Measurements from ENCODE around the gene ABCC8.

Gene ABCC8

GRCh38 chr11:17505146-17505545 is 28.5 kb upstream of the ABCC8 start:
- no peak for DNase-seq (ENCODE audit: low read depth)

- DNase-seq (ENCODE audit: low read depth) = peak; percentile 70
These were observed 27.9 kb upstream of the ABCC8 start for GRCh38 chr11:17504330-17505107.

GRCh38 chr11:17502630-17503029 is 26.0 kb upstream of the ABCC8 start:
- DNase-seq (ENCODE audit: low read depth) = no peak

DNA sequence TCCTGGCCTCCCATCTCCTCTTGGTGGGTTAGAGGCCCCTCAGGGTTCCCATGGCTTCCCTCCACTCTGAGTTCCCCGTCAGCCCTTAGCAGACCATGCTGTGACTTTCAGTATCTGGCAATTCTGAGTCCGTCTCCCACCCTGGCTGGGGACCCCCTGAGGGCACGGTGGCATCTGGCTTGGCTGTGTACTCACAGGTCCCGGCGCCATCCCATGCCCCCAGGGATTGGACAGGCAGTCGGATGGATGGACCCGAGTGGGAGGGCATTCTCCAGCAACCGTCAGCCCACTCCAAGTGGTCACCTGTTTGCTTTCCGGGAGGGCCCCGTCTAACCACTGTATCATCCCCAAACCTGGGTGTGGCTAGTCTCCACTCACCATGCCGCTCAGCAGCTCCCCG is 24.0 kb upstream of the ABCC8 start:
- no peak for DNase-seq (ENCODE audit: low read depth)

DNA sequence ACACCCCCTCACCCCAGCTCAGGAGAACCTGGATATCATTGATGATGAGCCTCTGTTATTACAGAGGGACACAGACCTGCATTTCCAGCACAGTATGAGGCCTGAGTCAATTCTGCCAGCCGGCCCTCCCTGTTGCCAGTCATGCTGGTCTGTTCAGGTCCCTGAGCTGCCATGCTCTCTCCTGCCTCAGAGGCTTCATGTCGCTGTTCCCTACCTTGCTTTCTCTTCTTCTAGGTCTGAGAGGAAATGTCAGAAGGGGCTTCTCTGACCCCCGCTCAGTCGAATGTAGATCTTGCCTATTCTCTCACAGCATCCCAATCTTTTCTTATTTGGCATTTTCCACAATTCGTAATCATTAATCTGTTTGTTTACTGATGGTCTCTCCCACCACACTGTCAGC is 21.8 kb upstream of the ABCC8 start:
- DNase-seq (ENCODE audit: low read depth) = no peak

- no peak for DNase-seq (ENCODE audit: low read depth)
These were observed 21.4 kb upstream of the ABCC8 start for GRCh38 chr11:17498058-17498457.

- no peak for DNase-seq (ENCODE audit: low read depth)
These were observed 19.8 kb upstream of the ABCC8 start for GRCh38 chr11:17496406-17496805.

DNA sequence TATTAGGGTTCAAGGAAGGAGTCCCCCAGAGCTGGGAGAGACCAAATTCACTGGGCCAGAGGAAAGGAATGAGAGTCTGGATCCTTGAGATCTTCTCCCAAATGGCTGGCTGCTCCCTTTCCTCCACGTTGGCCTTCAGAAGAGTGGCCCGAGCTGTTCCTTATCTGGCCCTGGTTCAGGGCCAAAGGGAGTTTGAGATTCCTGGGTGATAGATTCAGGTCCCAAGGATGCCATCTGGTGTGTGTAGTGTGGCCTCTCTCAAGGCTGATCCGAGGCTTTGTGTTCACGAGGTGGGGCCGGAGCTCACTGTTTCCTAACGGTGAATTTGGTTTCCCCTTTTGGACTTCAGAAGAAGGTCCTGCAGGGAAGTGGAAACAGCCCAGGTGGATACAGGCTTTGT is 17.4 kb upstream of the ABCC8 start:
- no peak for DNase-seq (ENCODE audit: low read depth)

DNA sequence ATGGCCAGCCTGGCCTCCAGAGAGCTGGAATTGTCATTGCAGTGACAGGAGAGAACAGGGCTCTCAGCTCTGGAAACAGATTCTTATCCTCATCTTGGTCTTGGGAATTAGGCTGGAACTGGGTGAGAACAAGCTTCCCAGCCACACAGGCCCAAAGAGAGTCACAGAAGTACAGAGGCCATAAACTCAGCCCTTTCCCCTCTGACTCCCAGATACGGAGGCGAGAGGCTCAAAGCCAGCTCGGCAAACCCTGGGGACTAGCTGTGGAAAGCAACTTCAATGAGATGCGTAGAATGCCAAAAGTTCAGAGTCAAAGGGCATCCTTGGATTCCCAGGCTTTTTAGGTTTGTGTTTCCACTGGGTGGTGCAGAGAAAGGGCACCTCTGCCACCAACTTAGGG is 14.3 kb upstream of the ABCC8 start:
- no peak for DNase-seq (ENCODE audit: low read depth)

DNA sequence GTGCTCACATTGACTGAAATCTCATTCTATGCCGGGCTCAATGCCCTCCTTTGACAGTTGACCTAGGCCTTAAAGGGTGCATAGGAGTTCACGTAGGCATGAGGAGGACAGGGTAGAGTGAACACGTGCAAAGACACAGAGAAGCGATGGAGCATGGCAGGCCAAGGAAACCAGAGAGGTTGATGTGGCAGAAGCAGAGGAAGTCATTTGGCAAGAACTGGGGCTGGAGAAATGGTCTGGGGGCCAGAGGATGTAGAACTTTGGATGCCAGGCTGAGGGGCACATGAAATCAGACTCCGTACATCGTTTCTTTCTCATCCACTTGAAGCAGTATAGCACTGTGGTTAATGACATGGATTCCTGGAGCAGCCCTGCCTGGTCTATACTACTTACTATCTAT is 13.6 kb upstream of the ABCC8 start:
- no peak for DNase-seq (ENCODE audit: low read depth)

GRCh38 chr11:17489751-17490150 is 13.1 kb upstream of the ABCC8 start:
- DNase-seq (ENCODE audit: low read depth) = no peak

GRCh38 chr11:17488563-17488962 is 11.9 kb upstream of the ABCC8 start:
- no peak for DNase-seq (ENCODE audit: low read depth)

DNA sequence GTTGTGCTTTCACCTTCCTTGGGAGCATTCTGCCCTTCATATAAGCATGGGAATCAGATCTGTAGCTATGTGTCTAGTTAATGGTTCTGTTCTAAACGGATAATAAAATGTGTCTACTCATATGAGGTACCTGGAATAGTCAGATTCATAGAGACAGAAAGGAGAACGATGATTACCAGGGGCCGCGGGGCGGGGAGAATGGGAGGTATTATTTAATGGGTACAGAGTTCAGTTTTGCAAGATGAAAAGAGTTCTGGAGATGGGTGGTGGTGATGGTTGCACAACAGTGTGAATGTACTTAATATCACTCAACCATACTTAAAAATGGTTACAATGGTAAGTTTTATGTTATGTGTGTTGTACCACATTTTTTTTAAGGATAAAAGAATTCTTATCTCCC is 10.0 kb upstream of the ABCC8 start:
- no peak for DNase-seq (ENCODE audit: low read depth)

- DNase-seq (ENCODE audit: low read depth) = no peak
These were observed 6.9 kb upstream of the ABCC8 start for GRCh38 chr11:17483505-17483904.

DNA sequence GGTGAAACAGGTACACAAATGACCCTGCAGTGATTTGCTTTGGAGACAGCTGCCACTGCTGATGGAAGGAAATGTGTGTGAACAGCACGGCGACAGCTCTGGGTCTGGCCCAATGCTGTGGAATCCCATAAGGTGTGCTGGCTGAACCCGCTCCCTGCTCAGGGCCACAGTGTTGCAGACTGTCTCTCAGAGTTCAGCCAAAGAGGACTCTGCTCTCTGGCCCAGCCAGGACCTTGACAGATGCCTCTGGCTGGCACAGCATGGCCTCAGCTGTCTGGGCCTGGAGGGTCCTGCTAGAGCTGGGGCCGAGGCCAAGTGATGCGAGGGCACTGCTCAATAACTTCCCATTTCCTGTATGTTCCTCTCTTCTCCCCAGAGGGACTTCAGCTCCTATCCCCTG is 5.3 kb upstream of the ABCC8 start:
- DNase-seq (ENCODE audit: low read depth) = no peak

- no peak for DNase-seq (ENCODE audit: low read depth)
These were observed 2.9 kb upstream of the ABCC8 start for GRCh38 chr11:17479284-17480214.

- DNase-seq (ENCODE audit: low read depth) = no peak
These were observed 1.4 kb upstream of the ABCC8 start for GRCh38 chr11:17478070-17478469.

- no peak for DNase-seq (ENCODE audit: low read depth)
These were observed 716 bp upstream of the ABCC8 start for GRCh38 chr11:17477361-17477760.

DNA sequence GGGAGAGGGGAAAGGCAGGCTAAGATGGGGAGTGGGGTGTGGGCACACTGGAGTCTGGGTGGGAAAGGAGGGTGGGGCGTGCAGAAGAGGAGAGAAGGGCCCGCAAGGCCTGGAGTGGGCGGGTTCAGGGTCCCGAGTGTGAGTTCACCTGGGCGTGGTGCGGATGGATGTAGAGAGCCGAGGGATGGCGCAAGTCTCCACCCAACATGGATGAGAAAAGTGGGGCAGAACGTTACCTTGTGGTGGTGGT is 364 bp upstream of the ABCC8 start:
- DNase-seq (ENCODE audit: low read depth) = no peak

GRCh38 chr11:17475666-17476316 is 854 bp downstream of the ABCC8 start:
- no peak for DNase-seq (ENCODE audit: low read depth)

GRCh38 chr11:17473071-17473744 is 3.4 kb downstream of the ABCC8 start:
- DNase-seq (ENCODE audit: low read depth) = no peak

- DNase-seq (ENCODE audit: low read depth) = no peak
These were observed 4.2 kb downstream of the ABCC8 start for GRCh38 chr11:17472467-17472866.

DNA sequence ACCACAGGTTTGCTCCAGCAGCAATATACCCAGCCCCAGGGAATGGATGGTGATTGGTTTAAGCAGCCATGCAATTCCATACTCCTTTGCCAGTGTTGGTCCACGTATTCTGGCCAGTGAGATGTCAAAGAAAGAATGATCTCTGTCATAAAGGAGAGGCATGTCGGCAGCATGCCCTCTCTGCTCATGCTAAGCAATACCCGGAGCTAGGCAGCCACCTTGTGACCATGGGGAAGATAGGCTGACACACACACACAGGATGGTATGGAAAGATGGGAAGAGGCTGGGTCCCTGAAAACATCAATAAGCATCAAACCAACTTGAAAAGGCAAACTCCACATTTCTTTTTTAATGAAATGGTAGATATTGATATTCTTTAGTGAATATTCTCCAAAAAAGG is 5.1 kb downstream of the ABCC8 start:
- DNase-seq (ENCODE audit: low read depth) = no peak
